MCF 10A (cell line): ENCODE measurements around the gene SLC5A2. TPM values are rescaled to one million over a fixed set of nuclear protein-coding genes. Genes with fewer than 3 reads are reported as not detected.

ENCODE experiments used
- Bru-seq: library from RNA; stranded (reverse); fragments of 400-500 nt; gene quantifications from one replicate; lab custom pipeline; 2021; lab: Mats Ljungman, UMichigan
- BruChase-seq, 2 experiments: library from RNA; stranded (reverse); fragments of 400-500 nt; gene quantifications; one replicate each; lab custom pipeline; 2021; lab: Mats Ljungman, UMichigan
- BruUV-seq: library from RNA; stranded (reverse); fragments of 400-500 nt; replicated peaks from 2 replicates; lab custom pipeline; 2021; lab: Mats Ljungman, UMichigan
- CTCF ChIA-PET: fragments of 300-600 bp; sonication (Branson Sonifier 250); formaldehyde crosslinking; extraction: SDS; loops from one replicate; lab custom pipeline; 2021; ENCODE audit warnings: antibody characterized with exemption, inconsistent platforms; lab: Yijun Ruan, JAX
- POLR2A ChIA-PET: fragments of 300-600, 350-650 bp; sonication (Branson Sonifier 250); formaldehyde crosslinking; extraction: SDS; loops from one replicate; lab custom pipeline; 2020; ENCODE audit warnings: antibody characterized with exemption, inconsistent platforms; lab: Yijun Ruan, JAX
- DNase-seq: peaks from one replicate; pipeline ENCODE4 v3.0.0-alpha.2; 2018; ENCODE audit not compliant: unreplicated experiment
- H3K27ac Mint-ChIP-seq: one replicate; pipeline ENCODE4 v1.8.0; 2022; ENCODE audit warnings: mild to moderate bottlenecking, low read depth, mixed read lengths; ENCODE audit not compliant: unreplicated experiment
- H3K27me3 Mint-ChIP-seq: one replicate; pipeline ENCODE4 v1.8.0; 2022; ENCODE audit warnings: mixed read lengths; ENCODE audit not compliant: insufficient read depth, unreplicated experiment
- H3K36me3 Mint-ChIP-seq: one replicate; pipeline ENCODE4 v1.8.0; 2022; ENCODE audit warnings: mild to moderate bottlenecking, moderate library complexity, mixed read lengths; ENCODE audit not compliant: insufficient read depth, unreplicated experiment
- H3K4me1 Mint-ChIP-seq: one replicate; pipeline ENCODE4 v1.8.0; 2022; ENCODE audit warnings: mixed read lengths; ENCODE audit not compliant: insufficient read depth, unreplicated experiment
- H3K4me3 Mint-ChIP-seq: one replicate; pipeline ENCODE4 v1.8.0; 2022; ENCODE audit warnings: mild to moderate bottlenecking, moderate library complexity, mixed read lengths; ENCODE audit not compliant: unreplicated experiment
- H3K9me3 Mint-ChIP-seq: one replicate; pipeline ENCODE4 v1.8.0; 2022; ENCODE audit warnings: mixed read lengths; ENCODE audit not compliant: unreplicated experiment
- intact Hi-C: fragments of 100-400 bp; cut with micrococcal nuclease; formaldehyde crosslinking; loops from 2 replicates; pipeline ENCODE4 v1.14.1; 2022
- long read RNA-seq: library from polyadenylated mRNA; stranded (forward); transcript quantifications from one replicate; pipeline ENCODE4 v2.0.0, GENCODE V29; 2022
- total RNA-seq: library from RNA; stranded (reverse); gene quantifications from 2 replicates; pipeline ENCODE4 v1.2.3, GENCODE V29; 2022
- TF ChIP-seq, protein P1 (sequence below): fragments of 200-600 bp; IDR thresholded peaks from one replicate; pipeline ENCODE4 v1.8.0; 2022; ENCODE audit warnings: antibody characterized with exemption, mild to moderate bottlenecking; ENCODE audit not compliant: unreplicated experiment

The SLC5A2 gene
- total RNA-seq (not detected in 2 replicates), Bru-seq, nascent RNA (not detected), BruChase-seq, experiment 1, labeled RNA remaining after a 6-hour chase (not detected), BruChase-seq, experiment 2, labeled RNA remaining after a 2-hour chase (percentile 13 among the genes with signal in this experiment)
- long read RNA-seq, result 0 reads

DNA sequence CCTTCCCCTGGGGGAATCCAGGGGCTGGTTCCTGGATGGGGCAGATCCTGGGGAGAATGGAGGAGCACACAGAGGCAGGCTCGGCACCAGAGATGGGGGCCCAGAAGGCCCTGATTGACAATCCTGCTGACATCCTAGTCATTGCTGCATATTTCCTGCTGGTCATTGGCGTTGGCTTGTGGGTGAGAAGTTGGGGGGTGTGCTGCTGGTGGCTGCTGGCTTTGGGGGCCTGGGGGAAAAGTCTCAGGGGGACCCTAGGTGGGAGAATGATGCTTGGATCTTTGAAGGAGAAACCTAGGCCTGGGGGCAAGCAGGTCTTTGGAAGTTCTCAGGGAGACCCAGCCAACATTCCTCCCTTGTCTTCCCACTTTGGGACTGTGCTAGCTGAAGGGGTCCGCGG lies at the start of gene SLC5A2:
Gene SLC5A2 (plus strand): TSS at position 43 of the 400 bp plus-strand sequence. CDS start 14 bp downstream, at position 57.
- POLR2A ChIA-PET, result no interaction called here
- Mint-ChIP-seq H3K4me1 (no peaks in the 10 kb centered on the region), H3K27ac (no peak within 1 kb of the TSS), H3K4me3 (no peak within 1 kb of the TSS), H3K27me3 (peaks cover 13% of the 10 kb centered on the region), H3K9me3 (no peaks in the 10 kb centered on the region), H3K36me3 (peaks cover 15% of the 10 kb centered on the region)
- DNase-seq, result no peak
- TF ChIP-seq, protein P1, sequence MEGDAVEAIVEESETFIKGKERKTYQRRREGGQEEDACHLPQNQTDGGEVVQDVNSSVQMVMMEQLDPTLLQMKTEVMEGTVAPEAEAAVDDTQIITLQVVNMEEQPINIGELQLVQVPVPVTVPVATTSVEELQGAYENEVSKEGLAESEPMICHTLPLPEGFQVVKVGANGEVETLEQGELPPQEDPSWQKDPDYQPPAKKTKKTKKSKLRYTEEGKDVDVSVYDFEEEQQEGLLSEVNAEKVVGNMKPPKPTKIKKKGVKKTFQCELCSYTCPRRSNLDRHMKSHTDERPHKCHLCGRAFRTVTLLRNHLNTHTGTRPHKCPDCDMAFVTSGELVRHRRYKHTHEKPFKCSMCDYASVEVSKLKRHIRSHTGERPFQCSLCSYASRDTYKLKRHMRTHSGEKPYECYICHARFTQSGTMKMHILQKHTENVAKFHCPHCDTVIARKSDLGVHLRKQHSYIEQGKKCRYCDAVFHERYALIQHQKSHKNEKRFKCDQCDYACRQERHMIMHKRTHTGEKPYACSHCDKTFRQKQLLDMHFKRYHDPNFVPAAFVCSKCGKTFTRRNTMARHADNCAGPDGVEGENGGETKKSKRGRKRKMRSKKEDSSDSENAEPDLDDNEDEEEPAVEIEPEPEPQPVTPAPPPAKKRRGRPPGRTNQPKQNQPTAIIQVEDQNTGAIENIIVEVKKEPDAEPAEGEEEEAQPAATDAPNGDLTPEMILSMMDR, result no peak
- BruUV-seq, result no TSS peak
- intact Hi-C loops, result no loop called here
- CTCF ChIA-PET, result interaction anchor here (0.7 kb wide), 1 partner anchor 269 kb away, joined by 3 read pairs; no protein-coding TSS in a partner anchor

DNA sequence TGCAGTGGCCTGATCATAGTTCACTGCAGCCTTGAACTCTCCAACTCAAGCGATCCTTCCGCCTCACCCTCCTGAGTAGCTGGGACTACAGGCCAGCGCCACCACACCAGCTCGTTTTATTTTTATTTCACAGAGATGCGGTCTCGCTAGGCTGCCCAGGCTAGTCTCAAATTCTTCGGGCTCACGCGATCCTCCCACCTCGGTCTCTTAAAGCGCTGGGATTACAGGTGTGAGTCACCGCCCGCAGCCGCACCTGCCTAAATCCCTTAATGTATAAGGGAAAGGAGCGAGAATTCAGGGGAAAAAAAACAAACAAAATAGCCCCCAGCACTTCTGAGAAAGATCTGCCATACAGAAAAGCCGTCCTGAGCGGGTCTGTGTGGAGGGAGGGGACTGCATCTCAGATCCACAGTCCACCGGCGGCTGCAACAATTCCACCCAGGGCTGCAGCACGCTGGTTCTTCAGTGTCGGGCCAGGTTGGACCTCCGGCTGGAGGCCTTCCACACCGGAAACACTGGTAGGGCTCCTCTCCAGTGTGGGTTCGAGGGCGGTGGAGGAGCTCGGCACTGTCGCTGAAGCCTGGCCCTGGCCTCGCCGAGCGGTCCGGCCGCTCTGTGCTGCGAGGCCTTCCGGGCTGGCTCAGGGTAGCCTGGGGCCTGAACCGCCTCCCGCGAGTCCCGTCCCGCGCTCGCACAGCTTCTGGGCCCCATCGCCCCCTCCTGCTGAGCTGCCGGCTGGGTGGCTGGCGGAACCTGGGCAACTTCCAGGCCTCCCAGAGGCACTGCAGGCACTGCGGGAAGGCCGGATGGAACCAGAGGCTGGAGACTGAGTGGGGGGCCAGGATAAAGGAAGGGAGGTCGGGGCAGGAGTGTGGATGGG lies 47.3 kb upstream of the SLC5A2 start:
- no peak overlapping the region for H3K27ac Mint-ChIP-seq
- CTCF ChIA-PET, result interaction anchor here (0.7 to 1.1 kb wide), 3 partner anchors 53 to 482 kb away, joined by 3 to 4 read pairs (median 4); no protein-coding TSS in a partner anchor
- intact Hi-C loops, result no loop called here
- POLR2A ChIA-PET, result no interaction called here
- H3K9me3 Mint-ChIP-seq, result no peaks in the 10 kb centered on the region
- no TSS peak for BruUV-seq
- DNase-seq, result no peak
- H3K4me3 Mint-ChIP-seq, result no peak overlapping the region
- H3K27me3 Mint-ChIP-seq, result no peaks in the 10 kb centered on the region
- TF ChIP-seq, protein P1, result no peak
- H3K4me1 Mint-ChIP-seq, result no peaks in the 10 kb centered on the region
- no peaks in the 10 kb centered on the region for H3K36me3 Mint-ChIP-seq

DNA sequence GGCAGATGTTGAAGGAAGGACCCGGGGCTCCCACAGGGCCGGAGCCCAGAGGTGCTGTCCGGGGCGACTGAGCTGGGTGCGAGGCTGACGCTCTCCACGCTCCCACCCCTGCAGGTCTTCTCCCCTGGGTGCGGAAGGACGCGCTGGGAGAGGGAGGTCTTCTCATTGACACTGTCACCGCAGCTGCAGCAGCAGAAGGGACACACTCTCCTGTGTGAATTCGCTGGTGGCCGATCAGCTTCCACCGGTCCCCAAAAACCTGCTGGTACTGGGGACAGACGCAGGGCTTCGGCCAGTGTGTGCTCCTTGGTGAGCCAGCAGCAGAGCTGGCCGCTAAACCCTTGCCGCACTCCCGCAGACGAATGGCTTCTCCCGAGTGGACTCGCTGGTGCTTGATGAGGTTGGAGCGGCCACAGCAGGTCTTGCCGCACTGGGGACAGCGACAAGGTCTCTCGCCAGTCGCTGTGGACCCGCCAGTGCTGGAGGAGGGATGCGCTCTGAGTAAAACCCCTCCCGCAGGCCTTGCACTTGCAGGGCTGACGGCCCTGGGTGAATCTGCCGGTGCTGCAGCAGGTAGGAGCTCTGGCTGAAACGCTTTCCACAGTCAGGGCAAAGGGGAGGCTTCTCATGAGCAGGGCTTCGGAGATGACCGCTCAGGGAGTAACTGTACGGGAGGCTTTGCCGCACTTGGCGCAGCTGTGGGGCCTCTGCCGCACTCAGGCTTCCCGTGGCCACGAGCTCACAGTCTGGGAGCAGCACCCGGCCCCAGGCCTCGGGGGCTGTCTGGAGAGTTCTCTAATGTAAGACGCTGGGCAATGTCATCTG lies 46.5 kb upstream of the SLC5A2 start:
- BruUV-seq, result no TSS peak
- H3K4me3 Mint-ChIP-seq, result no peak overlapping the region
- POLR2A ChIA-PET, result no interaction called here

More for the DNA sequence above, 46.5 kb upstream of the SLC5A2 start:
- intact Hi-C loops, result no loop called here
- DNase-seq, result no peak
- Mint-ChIP-seq H3K4me1 (no peaks in the 10 kb centered on the region), H3K27ac (no peak overlapping the region), H3K27me3 (no peaks in the 10 kb centered on the region), H3K36me3 (no peaks in the 10 kb centered on the region), H3K9me3 (no peaks in the 10 kb centered on the region)
- TF ChIP-seq, protein P1, result no peak
- CTCF ChIA-PET, result interaction anchor here (0.6 to 1.1 kb wide), 5 partner anchors 7 to 483 kb away, joined by 3 to 4 read pairs (median 3); no protein-coding TSS in a partner anchor
